Peyer's patch (tissue), 4 donors: Measurements from ENCODE around the gene AK9.

Experiments used
- POLR2A ChIP-seq, 2 donors: fragments of 450-650 bp; IDR thresholded peaks; one replicate each; pipeline ENCODE4 v1.5.1; 2017; ENCODE audit warnings: antibody characterized with exemption in 2 of 2, mild to moderate bottlenecking in 2 of 2, moderate library complexity in 2 of 2
- TF ChIP-seq, protein P1 (sequence below), 6 experiments: fragments of 450-650 bp in 4 of 6; fragments of 200-600 bp in 2 of 6; sonication (generic) in 1 of 6; IDR thresholded peaks; one replicate each; pipeline ENCODE4 v1.5.1; 2017 to 2019; ENCODE audit warnings: antibody characterized with exemption in 6 of 6, mild to moderate bottlenecking in 3 of 6, moderate library complexity in 1 of 6

- TF ChIP-seq, protein P1, sequence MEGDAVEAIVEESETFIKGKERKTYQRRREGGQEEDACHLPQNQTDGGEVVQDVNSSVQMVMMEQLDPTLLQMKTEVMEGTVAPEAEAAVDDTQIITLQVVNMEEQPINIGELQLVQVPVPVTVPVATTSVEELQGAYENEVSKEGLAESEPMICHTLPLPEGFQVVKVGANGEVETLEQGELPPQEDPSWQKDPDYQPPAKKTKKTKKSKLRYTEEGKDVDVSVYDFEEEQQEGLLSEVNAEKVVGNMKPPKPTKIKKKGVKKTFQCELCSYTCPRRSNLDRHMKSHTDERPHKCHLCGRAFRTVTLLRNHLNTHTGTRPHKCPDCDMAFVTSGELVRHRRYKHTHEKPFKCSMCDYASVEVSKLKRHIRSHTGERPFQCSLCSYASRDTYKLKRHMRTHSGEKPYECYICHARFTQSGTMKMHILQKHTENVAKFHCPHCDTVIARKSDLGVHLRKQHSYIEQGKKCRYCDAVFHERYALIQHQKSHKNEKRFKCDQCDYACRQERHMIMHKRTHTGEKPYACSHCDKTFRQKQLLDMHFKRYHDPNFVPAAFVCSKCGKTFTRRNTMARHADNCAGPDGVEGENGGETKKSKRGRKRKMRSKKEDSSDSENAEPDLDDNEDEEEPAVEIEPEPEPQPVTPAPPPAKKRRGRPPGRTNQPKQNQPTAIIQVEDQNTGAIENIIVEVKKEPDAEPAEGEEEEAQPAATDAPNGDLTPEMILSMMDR (IDR thresholded peaks at IDR 0.05) = no peak
- no peak for TF ChIP-seq POLR2A (IDR thresholded peaks at IDR 0.05)
Measured at GRCh38 chr6:109625199-109625598, 65.8 kb downstream of the AK9 start.
